Activated CD4-positive, alpha-beta T cell treated with anti-CD3 and anti-CD28 coated beads, Interleukin-2, amount 50 U/mL, for 16 hours (primary cell): Measurements from ENCODE around the gene MAP4K2.
"Not testable (repeated sequence)": the region's sequence is repeated elsewhere in the genome, so short reads cannot be mapped to it uniquely, and the experiment has no call there.

Experiments
- DNase-seq: peaks from one replicate; pipeline ENCODE4 v3.0.0-alpha.2; 2020

The MAP4K2 gene

GRCh38 chr11:64838600-64839334 lies 35.8 kb upstream of the MAP4K2 start:
- no peak for DNase-seq

- DNase-seq, result no peak
Measured at GRCh38 chr11:64837887-64838351, 34.9 kb upstream of the MAP4K2 start.

DNA sequence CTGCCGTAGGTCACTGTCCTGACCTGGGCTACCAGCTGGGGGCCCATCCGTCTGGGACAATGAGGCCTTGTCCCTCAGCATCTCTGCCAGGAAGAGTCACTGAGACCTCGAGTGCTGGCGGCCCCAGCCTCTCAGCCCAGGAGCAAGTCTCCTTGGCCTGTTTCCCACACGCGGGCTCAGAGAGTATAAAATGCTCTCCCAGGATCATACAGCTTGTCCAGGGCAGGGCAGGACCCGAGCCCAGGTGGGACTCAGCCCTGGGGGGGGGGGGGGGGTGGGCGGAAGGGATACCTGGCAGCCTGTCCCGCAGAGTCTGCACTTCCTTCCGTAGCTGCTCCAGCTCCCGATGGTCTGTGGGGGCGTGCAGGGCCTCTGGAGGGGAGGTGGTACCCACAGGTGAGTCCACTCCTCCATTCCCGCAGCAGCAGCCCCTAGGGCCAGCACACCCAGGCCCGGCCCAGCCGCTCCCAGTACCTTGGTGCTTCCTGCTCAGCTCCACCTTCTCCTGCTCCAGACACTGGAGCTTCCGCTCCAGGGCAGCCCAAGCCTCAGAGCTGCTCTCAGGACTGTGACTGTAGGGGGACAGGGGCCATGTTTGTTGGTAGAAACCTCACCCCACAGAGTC lies 33.5 kb upstream of the MAP4K2 start:
- DNase-seq, result no peak

DNA sequence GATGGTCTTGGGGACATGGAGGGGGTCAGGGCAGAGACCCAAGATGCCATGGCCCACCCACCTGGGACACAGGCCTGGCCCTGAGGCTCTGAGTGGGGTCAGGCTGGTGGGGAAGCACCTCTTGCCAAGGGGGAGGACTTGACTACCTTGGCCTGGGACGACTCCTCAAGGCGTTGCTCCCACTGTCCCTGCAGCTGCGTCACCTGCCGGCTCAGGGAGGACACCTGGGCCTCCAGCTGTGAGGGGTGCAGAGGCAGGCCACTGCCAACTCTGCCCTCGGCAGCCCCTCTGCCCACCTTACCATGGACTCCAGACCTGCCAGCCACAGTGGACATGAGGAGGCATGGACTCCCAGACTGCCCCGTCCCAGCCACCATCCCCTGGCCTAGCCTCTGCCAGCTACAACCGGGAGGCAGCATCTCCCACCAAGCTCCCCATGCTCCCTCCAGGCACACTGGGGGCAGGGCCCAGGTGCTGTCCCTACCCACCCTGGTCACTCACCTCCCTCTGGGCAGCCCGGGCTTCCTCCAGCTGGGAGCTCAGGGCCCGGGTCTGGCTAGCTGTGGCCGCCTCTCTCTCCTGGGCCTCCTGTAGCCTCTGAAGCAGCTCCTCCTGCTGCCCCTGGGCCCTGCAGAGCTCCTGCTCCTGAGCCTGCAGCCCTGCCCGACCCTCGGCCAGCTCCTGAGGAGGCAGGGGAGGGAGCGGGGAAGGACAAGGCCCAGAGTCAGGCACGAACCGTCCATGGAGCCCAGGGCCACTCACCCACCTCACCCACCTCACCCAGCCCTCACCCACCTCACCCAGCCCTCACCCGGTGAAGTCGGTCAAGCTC lies 32.8 kb upstream of the MAP4K2 start:
- DNase-seq, result no peak

GRCh38 chr11:64834723-64835615 lies 32.0 kb upstream of the MAP4K2 start:
- DNase-seq, result no peak

GRCh38 chr11:64834031-64834722 lies 31.2 kb upstream of the MAP4K2 start:
- DNase-seq, result no peak

DNA sequence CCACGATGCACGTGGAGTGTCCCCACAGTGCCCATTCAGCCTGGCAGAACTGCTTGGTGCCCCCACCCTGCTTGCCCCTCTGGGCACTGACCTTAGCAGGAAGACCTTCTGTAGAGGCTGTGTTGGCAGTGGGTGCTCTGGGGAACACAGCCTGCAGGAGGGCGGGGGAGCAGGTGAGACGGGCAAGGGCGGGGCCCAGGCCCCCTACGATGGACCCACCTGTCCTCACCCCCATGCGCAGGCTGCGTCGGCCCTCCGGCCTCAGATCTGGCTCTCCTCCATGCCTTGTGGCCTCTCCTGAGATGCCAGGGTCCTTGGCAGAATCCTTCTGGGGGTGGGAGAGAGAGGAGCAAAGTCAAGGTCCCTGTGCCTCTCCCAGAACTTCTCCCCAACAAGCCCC lies 30.5 kb upstream of the MAP4K2 start:
- no peak for DNase-seq

GRCh38 chr11:64833198-64833502 lies 30.1 kb upstream of the MAP4K2 start:
- DNase-seq, result no peak

DNA sequence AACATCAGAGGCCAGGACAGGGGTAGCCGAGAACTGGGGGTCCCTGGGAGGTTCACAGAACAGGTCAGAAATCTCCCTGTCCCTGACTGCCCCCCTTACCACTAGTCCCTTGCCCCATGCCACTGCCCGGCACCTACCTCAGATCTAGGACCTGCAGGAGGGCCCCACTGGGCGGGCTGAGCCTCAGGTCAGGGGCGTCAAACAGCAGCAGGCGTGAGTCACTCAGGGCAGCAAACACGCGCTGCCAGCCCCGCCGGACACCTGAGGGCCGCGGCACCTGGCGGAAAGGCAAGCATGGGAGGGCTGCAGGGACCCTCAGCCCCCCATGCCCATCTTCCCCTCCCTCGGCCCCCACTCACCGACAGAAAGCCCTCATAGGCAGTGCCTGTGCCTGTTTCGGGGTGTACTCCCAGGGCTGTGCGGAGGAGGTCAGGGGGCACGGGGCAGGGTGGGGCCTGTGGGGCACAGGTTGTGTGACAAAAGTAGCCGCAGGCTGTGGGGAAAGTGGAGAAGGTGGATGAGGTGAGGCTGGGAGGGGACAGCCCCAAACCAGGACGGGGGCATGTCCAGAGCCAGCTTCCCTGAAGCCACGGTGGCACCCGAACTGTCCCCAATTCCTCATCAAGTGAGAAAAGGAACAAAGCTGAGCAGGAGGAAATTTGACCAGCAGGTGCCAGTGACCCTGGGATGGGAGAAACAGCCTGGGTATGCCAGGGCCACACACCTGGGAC lies 29.6 kb upstream of the MAP4K2 start:
- no peak for DNase-seq

GRCh38 chr11:64831411-64831891 lies 28.4 kb upstream of the MAP4K2 start:
- no peak for DNase-seq

DNA sequence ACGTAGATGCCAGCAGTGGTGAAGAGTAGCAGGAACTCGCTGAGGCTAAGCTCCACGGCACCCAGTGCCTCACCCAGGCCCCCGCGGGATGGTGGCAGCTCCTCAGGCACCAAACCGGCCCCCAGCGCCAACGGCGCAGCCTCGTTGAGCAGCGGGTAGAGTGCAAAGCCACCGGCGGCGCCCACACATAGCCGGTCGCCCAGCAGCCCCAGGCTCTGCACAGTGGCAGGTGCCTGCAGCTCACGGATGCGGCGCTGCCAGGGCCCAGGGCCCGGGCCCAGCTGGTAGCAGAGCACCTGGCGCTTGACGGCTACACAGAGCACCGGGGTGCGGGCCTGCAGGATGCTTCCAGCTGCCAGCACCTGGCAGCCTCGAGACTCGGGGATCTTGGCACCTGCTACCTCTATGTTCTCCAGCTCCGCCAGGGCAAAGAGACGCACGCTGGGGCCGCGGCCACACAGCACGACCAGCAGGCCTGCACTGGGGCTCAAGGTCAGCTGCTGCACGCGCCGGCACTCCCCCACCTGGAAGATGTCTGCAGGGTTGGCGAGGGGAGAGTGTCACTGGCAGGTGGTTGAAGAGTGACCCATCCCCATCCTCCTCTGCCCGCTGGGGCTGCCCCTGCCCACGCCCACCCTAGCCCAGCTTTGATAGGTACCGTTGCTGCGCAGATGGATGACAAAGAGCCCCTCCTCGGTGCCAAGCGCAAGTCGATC lies 26.7 kb upstream of the MAP4K2 start:
- no peak for DNase-seq

GRCh38 chr11:64827451-64827839 lies 24.4 kb upstream of the MAP4K2 start:
- no peak for DNase-seq

DNA sequence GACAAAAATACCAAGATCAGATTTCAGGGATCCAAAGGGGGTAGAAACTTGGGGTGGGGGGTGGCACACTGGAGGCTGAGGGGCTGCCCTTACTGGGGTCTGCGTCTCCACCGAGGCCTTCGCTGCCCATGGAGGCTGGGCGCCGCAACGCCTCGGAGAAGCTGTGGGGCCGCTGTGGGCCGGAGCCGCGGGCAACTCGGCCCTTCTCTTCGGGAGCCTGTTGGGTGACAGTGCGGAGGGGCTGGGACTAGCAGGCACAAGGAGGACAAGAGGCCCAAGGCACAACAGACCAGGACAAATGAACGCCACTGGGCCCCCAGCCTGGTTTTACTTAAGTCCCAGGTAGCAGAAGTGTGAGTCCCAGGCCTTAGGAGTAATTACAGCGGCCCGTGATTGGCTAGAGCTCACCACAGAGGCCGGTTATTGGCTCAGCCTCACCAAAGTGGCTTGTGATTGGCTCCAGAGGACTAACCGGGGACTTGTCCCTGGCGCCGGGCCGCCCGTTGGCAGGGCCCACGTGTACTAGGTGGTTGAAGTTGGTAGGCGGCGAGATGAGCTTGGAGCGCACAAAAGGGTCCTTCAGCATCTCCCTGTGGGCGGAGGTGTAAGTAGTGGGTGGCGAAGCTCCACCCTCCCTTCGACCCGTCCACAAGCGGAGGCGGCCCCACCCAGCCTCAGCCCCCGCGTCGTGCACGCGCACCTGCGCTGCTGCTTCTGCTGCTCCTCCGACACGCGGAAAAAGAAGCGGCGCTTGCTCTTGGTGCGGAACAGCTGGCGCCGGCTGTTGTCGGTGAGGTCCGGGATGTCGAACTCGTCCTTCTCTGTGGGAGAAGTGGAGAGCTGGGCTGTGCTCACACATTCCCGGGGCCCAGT lies 23.8 kb upstream of the MAP4K2 start:
- DNase-seq, result no peak

- DNase-seq, result no peak
Measured at GRCh38 chr11:64826062-64826461, 23.0 kb upstream of the MAP4K2 start.

- DNase-seq, result no peak
Measured at GRCh38 chr11:64823568-64824119, 20.6 kb upstream of the MAP4K2 start.

GRCh38 chr11:64817476-64817875 lies 14.5 kb upstream of the MAP4K2 start:
- DNase-seq, result no peak

DNA sequence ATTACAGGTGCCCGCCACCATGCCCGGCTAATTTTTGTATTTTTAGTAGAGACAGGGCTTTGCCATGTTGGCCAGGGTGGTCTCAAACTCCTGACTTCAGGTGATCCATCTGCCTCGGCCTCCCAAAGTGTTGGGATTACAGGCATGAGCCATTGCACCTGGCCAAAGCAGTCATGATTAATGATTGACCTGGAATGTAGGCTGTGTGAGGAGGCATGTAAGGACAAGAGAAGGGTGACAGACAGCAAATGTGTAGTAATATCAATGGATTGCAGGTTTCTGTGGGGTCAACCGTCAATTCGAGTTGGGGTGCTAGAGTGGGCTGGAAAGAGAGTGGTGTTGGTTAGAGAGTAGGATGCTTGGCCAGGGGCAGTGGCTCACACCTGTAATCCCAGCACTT lies 12.4 kb upstream of the MAP4K2 start:
- not testable (repeated sequence) for DNase-seq

DNA sequence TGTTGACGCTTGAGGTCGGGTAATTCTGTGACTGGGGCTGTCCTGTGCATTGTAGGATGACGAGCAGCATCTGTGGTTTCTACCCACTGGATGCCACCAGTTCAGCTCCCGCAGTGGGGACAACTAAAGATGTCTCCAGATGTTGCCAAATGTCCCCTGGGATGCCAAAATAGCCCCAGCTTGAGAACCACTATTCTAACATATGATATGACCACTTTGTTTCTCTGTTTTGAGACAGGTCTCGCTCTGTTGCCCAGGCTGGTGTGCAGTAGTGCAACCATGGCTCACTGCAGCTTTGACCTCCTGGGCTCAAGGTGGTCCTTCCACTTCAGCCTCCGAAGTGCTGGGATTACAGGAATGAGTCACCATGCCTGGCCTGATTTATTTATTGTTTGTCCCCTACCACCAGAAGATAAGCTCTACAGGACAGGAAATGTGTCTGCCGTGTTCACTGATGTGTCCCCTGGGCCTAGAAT lies 11.7 kb upstream of the MAP4K2 start:
- DNase-seq, result no peak

DNA sequence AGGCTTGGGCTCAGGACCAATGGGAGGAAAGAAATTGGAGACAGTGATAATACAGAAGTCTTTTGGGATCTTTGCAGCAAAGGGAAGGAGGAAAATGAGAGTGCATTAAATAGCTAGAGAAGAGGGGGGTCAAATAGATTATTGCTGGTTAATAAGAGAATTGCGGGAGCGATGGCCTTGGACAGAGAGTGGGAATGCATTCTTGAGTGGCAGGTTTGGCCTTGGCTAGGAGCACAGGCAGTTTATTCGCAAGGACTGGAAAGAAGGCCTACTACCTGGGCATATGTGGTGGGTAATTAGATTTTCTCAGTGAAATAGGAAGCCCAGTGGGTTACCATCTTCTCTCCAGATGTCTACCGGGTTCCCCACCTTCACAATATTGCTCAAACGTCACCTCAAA lies 10.8 kb upstream of the MAP4K2 start:
- DNase-seq, result no peak
